NCI-H187 treated with DMSO at 0.1 percent for 48 hours (cell line): ENCODE data around the gene INIP.

Experiments
- DNase-seq: peaks from one replicate; lab custom pipeline; 2025; lab: John Stamatoyannopoulos, UW

The INIP gene

DNA sequence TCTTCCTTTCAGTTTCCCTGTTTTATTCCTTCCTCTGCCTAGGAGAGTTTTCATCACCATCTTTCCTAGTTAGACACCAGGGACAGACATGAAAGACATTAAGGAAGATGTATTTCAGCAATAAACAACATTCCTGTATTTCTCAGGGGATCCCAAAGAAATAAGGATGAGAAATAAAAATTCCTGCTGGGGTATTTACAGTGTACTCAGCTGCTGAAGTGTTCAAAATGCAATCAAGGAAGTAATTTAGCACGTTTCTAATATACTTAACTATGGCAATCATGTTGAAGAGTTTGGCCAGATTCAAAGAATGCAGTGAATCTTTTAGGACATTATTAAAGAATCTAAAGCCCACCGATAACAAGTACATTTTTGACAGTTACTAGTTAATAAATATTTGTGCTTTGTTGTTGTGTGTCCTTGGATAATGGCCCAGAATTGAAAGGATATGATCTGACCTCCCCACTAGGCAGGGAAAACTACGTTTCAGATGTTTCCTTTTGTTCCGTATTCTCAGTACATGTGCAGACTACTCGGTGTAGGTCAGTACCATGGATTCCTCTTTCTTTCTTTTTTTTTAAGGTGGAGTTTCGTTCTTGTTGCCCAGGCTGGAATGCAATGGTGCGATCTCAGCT is 46.8 kb downstream of the INIP start:
- no peak for DNase-seq

GRCh38 chr9:112669326-112669725 is 48.6 kb downstream of the INIP start:
- no peak for DNase-seq

DNA sequence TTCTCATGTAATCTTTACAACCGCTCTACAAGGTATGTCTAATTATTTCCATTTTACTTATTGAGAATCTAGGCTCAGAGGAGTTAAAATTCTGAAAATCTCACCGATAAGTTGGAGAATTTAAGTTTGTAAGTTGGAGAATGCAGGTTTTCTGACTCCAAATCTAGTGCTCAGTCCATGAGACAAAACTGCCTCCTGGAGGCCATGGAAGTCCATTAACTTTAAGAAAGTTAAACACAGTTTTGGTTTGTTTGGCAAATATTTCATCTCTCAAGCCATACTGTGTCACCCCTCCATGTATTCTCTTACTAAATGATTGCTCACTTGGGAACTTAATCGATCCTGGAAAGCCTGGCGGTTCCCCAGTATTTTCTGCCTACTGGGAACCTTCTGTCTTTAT is 52.6 kb downstream of the INIP start:
- DNase-seq = no peak

DNA sequence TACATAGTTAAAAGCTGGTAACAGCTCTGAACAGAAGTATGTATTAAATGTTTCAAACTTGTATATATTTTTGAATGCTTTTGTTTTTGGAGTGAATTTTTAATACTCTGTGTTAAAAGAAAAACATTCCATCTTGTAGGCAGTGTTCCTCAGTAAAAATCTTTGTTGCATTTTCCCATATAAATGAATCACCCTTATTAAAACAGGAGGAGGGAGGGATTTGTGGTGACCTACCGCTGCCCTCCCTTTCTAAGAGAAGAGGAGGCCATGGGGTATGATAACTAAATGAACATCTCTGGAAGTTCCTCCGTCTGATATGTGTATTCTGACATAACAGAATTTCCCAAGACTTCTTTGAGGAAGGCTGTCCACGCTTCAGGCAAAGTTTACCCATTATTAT is 53.4 kb downstream of the INIP start:
- no peak for DNase-seq

GRCh38 chr9:112663681-112664080 is 54.2 kb downstream of the INIP start:
- no peak for DNase-seq

- DNase-seq = no peak
These were observed 58.0 kb downstream of the INIP start for GRCh38 chr9:112659906-112660305.

DNA sequence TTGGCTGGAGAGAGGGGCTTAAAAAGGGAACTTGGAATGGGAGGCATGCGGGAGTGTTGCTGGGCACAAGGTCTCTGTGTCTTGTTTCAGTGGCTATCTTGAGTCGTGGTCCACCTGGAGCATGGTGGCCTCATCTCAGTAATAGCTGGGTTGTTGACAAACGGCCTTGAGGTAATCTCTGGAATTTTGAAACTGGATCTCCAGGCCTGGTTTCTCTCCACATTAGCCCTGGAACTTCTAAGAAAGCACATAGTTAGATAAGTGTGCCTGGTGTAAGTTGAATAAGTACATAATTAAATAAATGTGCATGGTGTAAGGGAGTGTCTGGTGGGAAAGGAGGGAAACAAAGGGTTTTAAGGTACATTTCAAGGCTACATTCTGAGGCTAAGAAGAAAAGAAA is 62.2 kb downstream of the INIP start:
- DNase-seq = no peak

GRCh38 chr9:112654282-112654681 is 63.6 kb downstream of the INIP start:
- DNase-seq = no peak

GRCh38 chr9:112648624-112649023 is 69.3 kb downstream of the INIP start:
- no peak for DNase-seq

DNA sequence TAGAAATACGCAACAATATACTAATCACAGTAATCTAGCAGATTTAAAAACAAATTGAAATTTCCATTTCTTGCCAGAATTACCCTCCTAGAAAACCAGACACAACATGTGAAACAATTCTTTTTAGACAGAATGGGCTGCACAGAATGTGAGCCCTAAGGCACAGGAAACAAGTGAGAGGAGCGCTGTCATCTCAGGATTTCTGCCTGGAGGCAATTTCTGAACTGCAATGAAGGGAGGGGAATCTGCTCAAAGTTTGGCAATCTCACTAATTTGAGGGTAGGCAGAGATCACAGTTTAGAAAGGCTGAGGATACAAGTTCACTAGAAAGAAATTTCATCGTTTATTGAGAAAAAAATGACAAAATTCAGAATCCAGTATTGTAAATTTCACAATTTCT is 70.3 kb downstream of the INIP start:
- no peak for DNase-seq

GRCh38 chr9:112642126-112642525 is 75.8 kb downstream of the INIP start:
- DNase-seq = no peak

GRCh38 chr9:112640311-112640710 is 77.6 kb downstream of the INIP start:
- no peak for DNase-seq
